22Rv1 (cell line): ENCODE results near the gene ILDR2.

ENCODE experiments used
- H3K27ac ChIP-seq: fragments of 450-650 bp; 2 replicates; pipeline ENCODE4 v1.5.1; 2017
- CTCF ChIP-seq: fragments of 450-650 bp; IDR thresholded peaks from 2 replicates; pipeline ENCODE4 v1.5.1; 2017; ENCODE audit warnings: mild to moderate bottlenecking
- ZFX ChIP-seq: fragments of 450-650 bp; IDR thresholded peaks from 2 replicates; pipeline ENCODE4 v1.6.1; 2017; ENCODE audit warnings: antibody characterized with exemption, borderline replicate concordance

The ILDR2 gene

GRCh38 chr1:166937329-166937728, 38.0 kb downstream of the ILDR2 start:
- H3K27ac ChIP-seq: no peak overlapping the region
- TF ChIP-seq ZFX (no peak), CTCF (no peak)

DNA sequence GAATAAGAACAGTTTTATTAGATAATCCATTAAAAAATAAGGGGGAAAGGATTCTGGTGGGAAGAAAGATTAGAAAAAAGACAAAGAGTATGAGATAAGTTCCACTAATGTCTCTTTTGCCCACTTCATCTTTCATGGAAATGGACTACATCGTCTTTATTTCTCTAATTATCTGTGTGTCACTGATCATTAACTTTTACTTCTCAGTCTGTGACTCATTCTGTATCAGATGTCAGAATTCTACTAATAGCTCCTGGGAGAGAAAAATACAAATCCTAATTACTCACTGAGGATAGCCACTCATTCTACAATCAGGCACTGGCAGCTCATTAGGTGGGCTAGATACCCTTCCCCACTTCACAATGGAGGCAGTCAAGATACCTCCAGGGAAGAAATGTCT, 41.7 kb downstream of the ILDR2 start:
- TF ChIP-seq ZFX: no peak
- H3K27ac ChIP-seq: no peak overlapping the region

DNA sequence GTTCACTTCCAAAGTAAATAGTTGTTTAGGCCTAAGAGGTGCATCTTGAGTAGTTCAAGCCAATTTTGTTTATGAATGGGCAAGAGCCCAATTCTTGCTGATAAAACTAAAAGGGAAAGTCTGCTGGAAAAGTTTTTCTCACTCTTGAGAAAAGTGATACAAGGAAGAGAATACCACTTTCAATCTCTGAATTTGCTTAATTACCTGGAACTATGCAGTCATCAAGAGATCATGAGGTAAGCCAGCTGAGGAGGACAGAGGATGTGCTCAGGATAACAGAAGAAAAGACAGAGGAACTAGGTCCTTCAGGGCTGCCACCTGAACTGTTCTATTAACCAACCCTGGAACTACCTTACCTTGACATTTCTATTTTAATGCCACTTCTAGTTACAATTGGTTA, 42.2 kb downstream of the ILDR2 start:
- TF ChIP-seq ZFX (no peak), CTCF (no peak)
- no peak overlapping the region for H3K27ac ChIP-seq

GRCh38 chr1:166929911-166930310, 45.4 kb downstream of the ILDR2 start:
- no peak overlapping the region for H3K27ac ChIP-seq
- TF ChIP-seq CTCF (no peak), ZFX (no peak)

- no peak for TF ChIP-seq ZFX
- TF ChIP-seq CTCF: no peak
- H3K27ac ChIP-seq: no peak overlapping the region
Measured at GRCh38 chr1:166927701-166928100, 47.6 kb downstream of the ILDR2 start.

- H3K27ac ChIP-seq: no peak overlapping the region
- TF ChIP-seq ZFX (no peak), CTCF (no peak)
Measured at GRCh38 chr1:166925810-166926478, 49.4 kb downstream of the ILDR2 start.

DNA sequence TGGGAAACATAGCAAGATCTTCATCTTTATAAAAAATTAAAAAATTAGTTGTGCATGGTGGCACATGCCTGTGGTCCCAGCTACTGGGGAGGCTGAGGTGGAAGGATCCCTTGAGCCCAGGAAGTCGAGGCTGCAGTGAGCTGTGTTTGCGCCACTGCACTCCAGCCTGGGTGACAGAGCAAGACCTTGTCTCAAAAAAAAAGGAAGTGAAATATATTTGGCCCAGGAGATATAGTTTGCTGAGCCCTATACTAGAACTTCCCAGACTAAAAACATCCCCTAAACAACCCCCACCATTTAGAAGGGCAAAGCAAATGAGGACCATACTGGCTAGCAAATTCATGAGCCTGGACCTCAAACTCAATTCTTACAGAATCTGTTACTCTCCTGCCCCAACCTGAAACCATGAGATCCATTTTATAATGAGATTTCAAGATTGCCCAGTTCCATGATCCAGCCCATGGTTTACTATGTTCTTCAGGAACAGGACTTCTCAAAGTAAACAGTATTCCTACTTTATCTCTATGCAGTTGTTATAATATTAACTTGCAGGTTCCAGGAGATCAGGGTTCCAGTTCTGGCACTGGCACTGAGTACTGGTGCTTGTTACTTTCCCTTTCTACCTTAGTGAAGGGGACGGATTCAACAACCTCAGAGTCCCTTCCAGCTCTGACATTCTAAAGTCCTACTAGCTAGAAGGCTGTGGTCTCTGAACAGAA, 50.4 kb downstream of the ILDR2 start:
- no peak overlapping the region for H3K27ac ChIP-seq
- TF ChIP-seq ZFX: no peak
- TF ChIP-seq CTCF: no peak
